Coronary artery (tissue), 2 donors: Measurements from ENCODE around the gene STK17A.

ENCODE experiments used
- DNase-seq: peaks from one replicate; pipeline ENCODE4 v3.0.0-alpha.2; 2017; ENCODE audit warnings: low spot score
- H3K27ac ChIP-seq, 2 donors: fragments of 200-600 bp; sonication (generic); one replicate each; pipeline ENCODE4 v1.5.1; 2016 to 2019
- H3K4me3 ChIP-seq: fragments of 200-600 bp; sonication (generic); 2 replicates; pipeline ENCODE4 v1.5.1; 2016; ENCODE audit warnings: mild to moderate bottlenecking, moderate library complexity
- CTCF ChIP-seq: fragments of 200-600 bp; sonication (generic); IDR thresholded peaks from one replicate; pipeline ENCODE4 v1.5.1; 2019; ENCODE audit warnings: antibody characterized with exemption

Gene STK17A

GRCh38 chr7:43553999-43554398 lies 28.9 kb upstream of the STK17A start:
- Histone ChIP-seq H3K27ac (no peak overlapping the region), H3K4me3 (no peak overlapping the region)
- no peak for DNase-seq
- no peak for TF ChIP-seq CTCF

GRCh38 chr7:43554423-43554822 lies 28.5 kb upstream of the STK17A start:
- TF ChIP-seq CTCF = no peak

GRCh38 chr7:43557831-43558495 lies 24.9 kb upstream of the STK17A start:
- H3K4me3 ChIP-seq = no peak overlapping the region
- no peak for TF ChIP-seq CTCF
- no peak overlapping the region for H3K27ac ChIP-seq
- no peak for DNase-seq

More at GRCh38 chr7:43554423-43554822, 28.5 kb upstream of the STK17A start:
- no peak overlapping the region for H3K4me3 ChIP-seq
- H3K27ac ChIP-seq = no peak overlapping the region
- DNase-seq = no peak

- TF ChIP-seq CTCF = no peak
Measured at GRCh38 chr7:43559171-43559945, 23.6 kb upstream of the STK17A start.

GRCh38 chr7:43559946-43560335 lies 23.0 kb upstream of the STK17A start:
- TF ChIP-seq CTCF = no peak
- H3K4me3 ChIP-seq = no peak overlapping the region
- no peak overlapping the region for H3K27ac ChIP-seq
- DNase-seq = no peak

More at GRCh38 chr7:43559171-43559945, 23.6 kb upstream of the STK17A start:
- DNase-seq = no peak
- Histone ChIP-seq H3K4me3 (no peak overlapping the region), H3K27ac (no peak overlapping the region)

- no peak for DNase-seq
- Histone ChIP-seq H3K27ac (no peak overlapping the region), H3K4me3 (no peak overlapping the region)
- no peak for TF ChIP-seq CTCF
Measured at GRCh38 chr7:43560742-43561330, 22.1 kb upstream of the STK17A start.
